MCF 10A (cell line): Measurements from ENCODE around the gene RXRG. TPM values are rescaled to one million over a fixed set of nuclear protein-coding genes. Genes with fewer than 3 reads are reported as not detected.

Experiments used
- BruUV-seq: library from RNA; stranded (reverse); fragments of 400-500 nt; replicated peaks from 2 replicates; lab custom pipeline; 2021; lab: Mats Ljungman, UMichigan
- CTCF ChIA-PET: fragments of 300-600 bp; sonication (Branson Sonifier 250); formaldehyde crosslinking; extraction: SDS; loops from one replicate; lab custom pipeline; 2021; ENCODE audit warnings: antibody characterized with exemption, inconsistent platforms; lab: Yijun Ruan, JAX
- POLR2A ChIA-PET: fragments of 300-600, 350-650 bp; sonication (Branson Sonifier 250); formaldehyde crosslinking; extraction: SDS; loops from one replicate; lab custom pipeline; 2020; ENCODE audit warnings: antibody characterized with exemption, inconsistent platforms; lab: Yijun Ruan, JAX
- DNase-seq: peaks from one replicate; pipeline ENCODE4 v3.0.0-alpha.2; 2018; ENCODE audit not compliant: unreplicated experiment
- H3K27ac Mint-ChIP-seq: one replicate; pipeline ENCODE4 v1.8.0; 2022; ENCODE audit warnings: mild to moderate bottlenecking, low read depth, mixed read lengths; ENCODE audit not compliant: unreplicated experiment
- H3K27me3 Mint-ChIP-seq: one replicate; pipeline ENCODE4 v1.8.0; 2022; ENCODE audit warnings: mixed read lengths; ENCODE audit not compliant: insufficient read depth, unreplicated experiment
- H3K36me3 Mint-ChIP-seq: one replicate; pipeline ENCODE4 v1.8.0; 2022; ENCODE audit warnings: mild to moderate bottlenecking, moderate library complexity, mixed read lengths; ENCODE audit not compliant: insufficient read depth, unreplicated experiment
- H3K4me1 Mint-ChIP-seq: one replicate; pipeline ENCODE4 v1.8.0; 2022; ENCODE audit warnings: mixed read lengths; ENCODE audit not compliant: insufficient read depth, unreplicated experiment
- H3K4me3 Mint-ChIP-seq: one replicate; pipeline ENCODE4 v1.8.0; 2022; ENCODE audit warnings: mild to moderate bottlenecking, moderate library complexity, mixed read lengths; ENCODE audit not compliant: unreplicated experiment
- H3K9me3 Mint-ChIP-seq: one replicate; pipeline ENCODE4 v1.8.0; 2022; ENCODE audit warnings: mixed read lengths; ENCODE audit not compliant: unreplicated experiment
- CTCF ChIP-seq: fragments of 200-600 bp; IDR thresholded peaks from one replicate; pipeline ENCODE4 v1.8.0; 2022; ENCODE audit warnings: antibody characterized with exemption, mild to moderate bottlenecking; ENCODE audit not compliant: unreplicated experiment
- intact Hi-C: fragments of 100-400 bp; cut with micrococcal nuclease; formaldehyde crosslinking; loops from 2 replicates; pipeline ENCODE4 v1.14.1; 2022
- total RNA-seq: library from RNA; stranded (reverse); gene quantifications from 2 replicates; pipeline ENCODE4 v1.2.3, GENCODE V29; 2022

The RXRG gene
- total RNA-seq, 1 experiment from 2014 or later, result not detected

- BruUV-seq, result no TSS peak
- TF ChIP-seq CTCF, result no peak
- no peak overlapping the region for H3K4me3 Mint-ChIP-seq
- no peak for DNase-seq
- peaks cover 7% of the 10 kb centered on the region for H3K27me3 Mint-ChIP-seq
- H3K9me3 Mint-ChIP-seq, result no peaks in the 10 kb centered on the region
- H3K4me1 Mint-ChIP-seq, result no peaks in the 10 kb centered on the region
- H3K36me3 Mint-ChIP-seq, result no peaks in the 10 kb centered on the region
- intact Hi-C loops, result no loop called here
- ChIA-PET POLR2A (no interaction called here), CTCF (interaction anchor here (0.6 to 13.1 kb wide), 18 partner anchors 8 to 1378 kb away, joined by 3 to 557 read pairs (median 6); no protein-coding TSS in a partner anchor)
- no peak overlapping the region for H3K27ac Mint-ChIP-seq
These were observed 42.3 kb downstream of the RXRG start for GRCh38 chr1:165402517-165403111.

GRCh38 chr1:165397944-165398343, 47.0 kb downstream of the RXRG start:
- peaks cover 13% of the 10 kb centered on the region for H3K4me1 Mint-ChIP-seq
- no peaks in the 10 kb centered on the region for H3K9me3 Mint-ChIP-seq
- H3K36me3 Mint-ChIP-seq, result no peaks in the 10 kb centered on the region
- BruUV-seq, result no TSS peak
- peaks cover 33% of the 10 kb centered on the region for H3K27me3 Mint-ChIP-seq
- DNase-seq, result peak; percentile 34
- CTCF ChIA-PET, result interaction anchor here (0.7 to 11.8 kb wide), 9 partner anchors 9 to 530 kb away, joined by 3 to 557 read pairs (median 4); no protein-coding TSS in a partner anchor
- intact Hi-C loops, result loop anchor here (10.0 kb wide), 1 partner anchor 317 kb away; no protein-coding TSS in a partner anchor
- TF ChIP-seq CTCF, result no peak
- POLR2A ChIA-PET, result interaction anchor here (1.5 kb wide), 1 partner anchor 15 kb away, joined by 6 read pairs; no protein-coding TSS in a partner anchor
- no peak overlapping the region for H3K27ac Mint-ChIP-seq
- no peak overlapping the region for H3K4me3 Mint-ChIP-seq

- Mint-ChIP-seq H3K27ac (no peak overlapping the region), H3K27me3 (peaks cover 53% of the 10 kb centered on the region), H3K4me3 (no peak overlapping the region), H3K9me3 (no peaks in the 10 kb centered on the region), H3K4me1 (peaks cover 18% of the 10 kb centered on the region), H3K36me3 (no peaks in the 10 kb centered on the region)
- CTCF ChIA-PET, result interaction anchor here (0.7 to 11.8 kb wide), 8 partner anchors 11 to 376 kb away, joined by 3 to 557 read pairs (median 92); no protein-coding TSS in a partner anchor
- no peak for TF ChIP-seq CTCF
- POLR2A ChIA-PET, result no interaction called here
- intact Hi-C loops, result loop anchor here (10.0 kb wide), 1 partner anchor 319 kb away; no protein-coding TSS in a partner anchor
- DNase-seq, result no peak
- no TSS peak for BruUV-seq
These were observed 49.0 kb downstream of the RXRG start for GRCh38 chr1:165395901-165396300.

DNA sequence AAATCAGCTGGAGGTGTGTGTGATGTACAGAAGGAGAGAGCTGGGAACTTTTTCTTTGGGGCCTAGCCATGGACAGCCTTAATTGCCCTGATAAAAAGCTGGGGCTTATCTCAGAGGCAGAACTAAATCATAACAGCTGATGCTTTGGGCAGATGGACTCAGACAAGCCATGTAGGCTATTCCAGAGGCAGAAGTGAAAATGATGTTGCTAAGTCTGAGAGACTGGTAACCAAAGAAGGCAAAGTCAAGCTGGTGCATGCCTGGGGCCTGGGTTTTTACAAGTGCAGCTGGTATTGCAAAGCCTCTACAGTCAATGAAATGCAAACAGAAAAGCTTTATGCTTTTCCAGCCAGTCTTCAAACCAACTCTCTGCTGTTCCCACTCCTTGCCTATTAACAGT, 49.4 kb downstream of the RXRG start:
- POLR2A ChIA-PET, result interaction anchor here (0.9 to 1.0 kb wide), 2 partner anchors 197 to 203 kb away, joined by 3 read pairs; no protein-coding TSS in a partner anchor
- CTCF ChIA-PET, result interaction anchor here (0.7 to 11.8 kb wide), 8 partner anchors 12 to 376 kb away, joined by 3 to 557 read pairs (median 92); no protein-coding TSS in a partner anchor
- no TSS peak for BruUV-seq
- Mint-ChIP-seq H3K27ac (no peak overlapping the region), H3K36me3 (no peaks in the 10 kb centered on the region), H3K9me3 (no peaks in the 10 kb centered on the region), H3K27me3 (peaks cover 58% of the 10 kb centered on the region), H3K4me1 (peaks cover 18% of the 10 kb centered on the region), H3K4me3 (no peak overlapping the region)
- no peak for DNase-seq
- no peak for TF ChIP-seq CTCF
- intact Hi-C loops, result loop anchor here (10.0 kb wide), 1 partner anchor 319 kb away; no protein-coding TSS in a partner anchor
